HepG2 (cell line): ENCODE measurements around the gene TEX29.

Experiments used
- CTCF ChIP-seq: sonication (generic); formaldehyde crosslinking; IDR thresholded peaks from 2 replicates; pipeline ENCODE4 v1.5.0; 2020; ENCODE audit warnings: mild to moderate bottlenecking, missing genetic modification reagents, moderate library complexity
- DMTF1 ChIP-seq: sonication (generic); formaldehyde crosslinking; IDR thresholded peaks from 2 replicates; pipeline ENCODE4 v1.4.0; 2020; ENCODE audit warnings: mild to moderate bottlenecking, missing genetic modification reagents
- HNF4G ChIP-seq, 2 experiments: sonication (generic) in 1 of 2; formaldehyde crosslinking in 1 of 2; IDR thresholded peaks; 2 replicates each; pipeline versions ENCODE4 v1.4.0 to v1.6.1; 2011 to 2020; ENCODE audit warnings: borderline replicate concordance in 2 of 2, low read depth in 2 of 2, mild to moderate bottlenecking in 2 of 2, low read length in 1 of 2, missing genetic modification reagents in 1 of 2, moderate library complexity in 1 of 2
- JUND ChIP-seq: sonication (generic); formaldehyde crosslinking; IDR thresholded peaks from 2 replicates; pipeline ENCODE4 v1.8.0; 2022; ENCODE audit warnings: mild to moderate bottlenecking, missing genetic modification reagents
- PRMT3 ChIP-seq: sonication (generic); formaldehyde crosslinking; IDR thresholded peaks from 2 replicates; pipeline ENCODE4 v1.8.1; 2022; ENCODE audit warnings: low read depth, mild to moderate bottlenecking, moderate library complexity, missing genetic modification reagents, borderline replicate concordance
- RAD21 ChIP-seq: fragments of 450-650 bp; formaldehyde crosslinking; IDR thresholded peaks from 2 replicates; pipeline ENCODE4 v1.5.0; 2020; ENCODE audit warnings: mild to moderate bottlenecking
- REPIN1 ChIP-seq: sonication (generic); formaldehyde crosslinking; IDR thresholded peaks from 2 replicates; pipeline ENCODE4 v1.8.0; 2022; ENCODE audit warnings: missing genetic modification reagents, low read depth, mild to moderate bottlenecking, borderline replicate concordance
- SMAD3 ChIP-seq: sonication (generic); formaldehyde crosslinking; IDR thresholded peaks from 2 replicates; pipeline ENCODE4 v1.4.0; 2020; ENCODE audit warnings: missing genetic modification reagents
- TCF7L2 ChIP-seq: IDR thresholded peaks from 2 replicates; pipeline ENCODE4 v1.6.1; 2011; ENCODE audit warnings: mild to moderate bottlenecking, low read depth, low read length, moderate library complexity
- ZNF205 ChIP-seq: IDR thresholded peaks from 2 replicates; pipeline ENCODE4 v1.6.1; 2018; ENCODE audit warnings: missing biosample characterization, missing genetic modification reagents
- ZNF564 ChIP-seq: sonication (generic); formaldehyde crosslinking; IDR thresholded peaks from 2 replicates; pipeline ENCODE4 v1.8.1; 2023; ENCODE audit warnings: mild to moderate bottlenecking, missing genetic modification reagents

GRCh38 chr13:111335298-111335697 lies 14.9 kb downstream of the TEX29 start:
- TF ChIP-seq REPIN1 (CRISPR knock-in tag), result no peak
- no peak for TF ChIP-seq PRMT3 (CRISPR knock-in tag)
- no peak for TF ChIP-seq SMAD3 (CRISPR knock-in tag)
- TF ChIP-seq ZNF205 (CRISPR knock-in tag), result no peak
- no peak for TF ChIP-seq TCF7L2
- no peak for TF ChIP-seq DMTF1
- no peak for TF ChIP-seq JUND (CRISPR knock-in tag)
- TF ChIP-seq RAD21 (CRISPR knock-in tag), result no peak
- no peak for TF ChIP-seq CTCF (CRISPR knock-in tag)
- TF ChIP-seq ZNF564 (CRISPR knock-in tag), result no peak
- TF ChIP-seq HNF4G (IDR thresholded peaks at IDR 0.05; ENCODE audit: borderline replicate concordance, low read depth, low read length), result no peak
- TF ChIP-seq HNF4G (CRISPR knock-in tag; IDR thresholded peaks at IDR 0.05; ENCODE audit: borderline replicate concordance, low read depth), result no peak
